CMK (cell line): ENCODE measurements around the gene NUDT21.

Experiments
- DNase-seq: peaks from one replicate; pipeline ENCODE4 v3.0.0-alpha.2; 2010; ENCODE audit warnings: low read depth

The NUDT21 gene

GRCh38 chr16:56462064-56462796 lies 11.1 kb upstream of the NUDT21 start:
- peak; percentile 53 for DNase-seq

GRCh38 chr16:56460101-56460500 lies 9.0 kb upstream of the NUDT21 start:
- DNase-seq, result no peak

- DNase-seq, result no peak
These were observed 6.9 kb upstream of the NUDT21 start for GRCh38 chr16:56457927-56458470.

DNA sequence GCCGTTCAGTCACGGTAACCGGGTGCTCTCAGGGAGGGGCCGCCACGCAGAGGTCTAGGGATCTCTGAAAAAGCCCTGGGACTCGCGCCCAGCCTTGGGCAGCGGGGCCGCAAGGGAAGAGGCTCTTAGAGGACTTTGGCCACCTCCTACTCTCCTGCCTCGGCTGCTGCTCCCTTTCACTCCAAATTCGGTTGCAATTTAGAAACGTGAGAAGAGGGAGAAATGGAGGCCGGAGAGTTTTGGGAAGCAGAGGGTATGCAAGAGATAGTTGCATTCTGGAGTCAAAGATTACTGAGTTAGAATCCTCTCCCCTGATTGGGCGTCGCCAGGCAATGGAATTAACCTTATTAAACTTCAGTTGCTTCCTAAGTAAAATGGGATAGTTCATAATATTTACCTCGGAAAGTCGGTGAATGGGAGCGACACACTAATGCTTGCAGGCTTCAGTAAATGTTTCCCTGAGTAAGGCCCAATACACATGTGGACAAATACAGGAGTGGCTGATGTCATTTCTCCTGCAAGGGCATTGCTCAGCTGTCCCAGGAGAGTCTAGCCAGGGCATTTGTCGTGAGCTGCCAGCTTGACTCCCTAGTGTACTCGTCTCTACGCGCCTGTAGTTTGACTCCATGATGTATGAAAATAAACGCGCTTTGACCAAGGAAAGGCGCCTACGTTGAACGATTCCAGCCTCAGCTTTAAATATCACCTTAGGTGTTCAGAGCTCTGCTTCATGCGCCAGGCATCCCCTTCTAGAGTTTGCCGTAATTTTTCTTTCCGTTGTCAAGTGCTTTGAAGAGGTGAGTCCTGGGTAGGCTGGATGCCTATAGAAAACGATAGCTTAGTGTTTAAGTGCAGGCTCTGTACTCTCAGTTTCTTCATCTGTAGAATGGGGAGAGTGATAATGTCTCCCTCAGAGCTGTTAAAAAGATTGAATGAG lies 889 bp upstream of the NUDT21 start:
- peak; percentile 15 for DNase-seq

DNA sequence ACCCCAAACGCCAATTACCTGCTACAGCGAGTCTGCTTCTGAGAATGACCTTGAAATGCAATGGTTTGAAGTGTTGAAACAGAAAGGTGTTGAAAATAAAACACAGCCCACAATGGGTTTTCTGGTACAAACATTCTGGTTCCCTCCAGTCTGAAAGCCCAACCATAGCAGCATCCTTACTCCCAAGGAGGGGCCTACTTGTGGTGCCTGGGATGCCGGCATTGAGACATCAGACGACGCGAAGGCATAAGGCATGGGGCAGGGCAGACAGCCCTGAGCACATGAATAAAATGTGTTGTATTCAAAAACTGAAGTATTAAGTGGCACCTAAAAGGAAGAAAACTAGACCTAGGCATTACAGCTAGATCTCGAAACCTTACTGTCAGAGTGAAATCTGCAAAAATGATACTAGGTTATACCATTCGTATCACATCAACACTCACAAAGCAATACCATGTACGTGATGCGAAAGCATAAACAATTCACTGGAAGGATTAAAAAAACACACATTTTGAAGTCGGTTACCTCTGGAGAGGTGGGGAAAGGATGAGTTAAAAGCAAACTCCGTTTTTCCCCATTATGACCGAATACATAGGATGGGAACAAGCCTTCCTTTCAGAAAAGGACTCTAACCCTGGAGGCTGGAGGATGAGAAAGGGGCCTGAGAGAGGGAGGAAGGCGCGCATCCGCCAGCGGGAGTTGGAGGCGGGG lies 702 bp downstream of the NUDT21 start:
- DNase-seq, result no peak

DNA sequence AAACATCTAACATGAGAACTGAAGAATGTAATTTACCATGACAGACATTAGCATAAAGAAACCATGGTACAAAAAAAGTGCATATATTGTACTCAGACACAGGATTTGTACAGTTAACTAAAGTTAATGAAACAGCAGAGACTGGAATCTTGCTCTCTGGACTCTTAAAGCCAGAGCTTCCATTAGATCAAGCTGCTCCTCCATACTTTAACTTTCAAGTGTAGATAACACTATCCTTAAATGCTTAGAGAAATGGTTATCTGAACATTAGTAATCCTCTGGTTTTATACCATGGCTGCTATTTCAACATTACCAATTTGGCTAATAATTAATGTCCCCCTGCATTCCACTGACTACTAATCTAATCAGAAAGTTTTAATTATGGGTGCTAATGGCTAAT lies 3.1 kb downstream of the NUDT21 start:
- no peak for DNase-seq

GRCh38 chr16:56447286-56447685 lies 3.8 kb downstream of the NUDT21 start:
- DNase-seq, result no peak

- DNase-seq, result no peak
These were observed 13.1 kb downstream of the NUDT21 start for GRCh38 chr16:56438038-56438437.

DNA sequence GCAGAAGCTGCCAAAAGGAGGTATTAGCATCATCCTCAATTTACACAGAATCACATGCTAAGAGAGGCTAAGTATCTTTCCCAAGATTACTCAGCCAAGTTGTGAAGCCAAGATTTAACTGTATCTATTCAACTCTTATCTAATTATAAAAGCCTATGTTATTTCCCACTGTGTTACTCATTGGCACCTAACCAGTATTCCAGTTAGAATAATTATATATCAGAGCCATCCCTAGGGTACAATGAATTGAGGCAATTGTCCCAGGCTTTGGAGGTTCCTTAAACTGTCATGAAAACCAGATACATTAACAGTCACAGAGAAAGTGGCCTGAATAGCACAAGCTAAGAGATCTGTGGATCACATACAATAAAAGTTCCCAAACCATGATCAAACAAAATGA lies 14.9 kb downstream of the NUDT21 start:
- DNase-seq, result no peak

DNA sequence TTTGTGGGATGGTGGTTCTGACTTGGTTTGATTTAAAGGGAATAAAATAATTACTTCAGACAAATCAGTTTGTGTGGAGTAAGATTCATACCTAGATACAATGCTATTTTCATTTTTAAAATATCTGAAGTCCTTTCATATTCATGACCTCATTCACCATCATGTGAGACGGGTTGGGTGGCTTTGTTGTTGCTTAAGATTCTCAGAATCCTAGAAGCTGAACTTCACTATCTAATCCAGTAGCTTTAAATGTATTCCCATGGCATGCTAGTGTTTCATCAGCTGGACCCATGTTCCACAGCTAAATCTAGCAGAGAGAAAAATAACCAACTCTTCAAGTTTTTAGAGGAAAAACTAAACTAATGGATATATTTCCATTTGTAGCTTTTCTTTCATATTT lies 23.0 kb downstream of the NUDT21 start:
- no peak for DNase-seq

DNA sequence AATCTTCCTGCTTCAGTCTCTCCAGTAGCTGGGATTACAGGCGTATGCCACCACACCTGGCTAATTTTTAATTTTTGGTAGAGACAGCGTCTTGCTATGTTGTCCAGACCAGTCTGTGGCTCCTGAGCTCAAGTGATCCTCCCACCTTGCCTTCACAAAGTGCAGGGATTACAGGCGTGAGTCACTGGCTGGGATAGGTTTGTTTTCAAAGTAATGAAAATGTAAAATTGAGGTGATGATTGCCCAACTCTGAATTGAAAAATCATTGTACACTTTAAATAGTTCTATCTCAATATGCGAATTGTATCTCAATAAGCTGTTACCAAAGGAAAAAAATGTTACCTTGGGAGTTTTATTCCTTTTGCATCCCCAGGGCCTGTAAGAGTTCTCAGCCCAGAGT lies 24.5 kb downstream of the NUDT21 start:
- no peak for DNase-seq

GRCh38 chr16:56425439-56425832 lies 25.7 kb downstream of the NUDT21 start, which contains the start of gene AMFR:
Gene AMFR, minus strand, starts transcription at chr16:56425545. Its CDS starts 218 bp downstream, at chr16:56425327.
- DNase-seq, result peak; percentile 57

DNA sequence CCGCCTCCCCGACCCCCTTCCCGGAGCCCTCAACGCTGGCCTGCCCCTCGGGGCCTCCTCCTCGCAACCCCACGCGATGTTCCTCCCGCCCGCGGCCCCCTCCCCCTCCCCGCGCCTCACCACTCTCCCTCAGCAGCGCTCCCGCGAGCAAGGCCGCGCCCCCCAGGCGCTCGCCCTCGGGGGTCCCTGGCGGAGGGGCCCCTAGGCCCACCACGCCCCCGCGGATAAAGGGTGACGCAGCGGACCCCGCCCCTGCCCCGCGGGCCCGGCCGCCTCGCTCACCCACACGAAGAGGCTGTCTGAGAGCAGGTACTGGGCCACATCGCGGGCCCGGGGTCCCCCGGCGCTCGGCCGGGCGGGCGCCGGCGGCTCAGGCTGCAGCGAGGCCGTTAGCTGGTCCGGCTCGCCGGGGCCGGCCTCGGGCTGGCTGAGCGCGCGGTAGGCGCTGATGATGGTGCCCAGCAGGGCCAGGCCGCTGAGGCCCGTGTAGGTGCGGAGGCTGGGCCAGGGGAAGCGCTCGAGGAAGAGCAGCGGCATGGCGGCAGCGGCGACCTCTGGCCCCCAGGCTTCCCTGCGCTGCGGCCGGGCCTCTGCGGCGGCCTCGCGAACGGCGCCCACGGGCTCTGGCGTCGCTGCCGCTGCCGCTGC lies 26.2 kb downstream of the NUDT21 start:
- DNase-seq, result no peak

DNA sequence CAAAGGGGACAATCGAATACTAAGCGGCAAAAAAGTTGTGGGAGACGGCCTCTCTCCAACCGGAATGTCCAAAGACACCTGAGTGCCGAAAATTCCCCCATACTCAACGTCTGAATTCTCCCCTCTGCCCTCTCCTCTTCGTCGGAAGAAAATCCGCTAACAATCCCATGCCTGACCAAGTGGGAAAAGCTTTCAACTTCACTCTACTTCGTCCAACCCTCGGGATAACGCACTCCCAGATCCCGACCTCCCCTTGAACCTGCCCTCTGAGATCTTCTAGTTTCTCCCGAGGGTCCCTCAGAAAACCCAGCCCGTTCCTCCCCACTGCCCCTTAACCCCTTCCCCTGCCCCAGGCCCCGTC lies 26.7 kb downstream of the NUDT21 start:
- no peak for DNase-seq

- no peak for DNase-seq
These were observed 27.3 kb downstream of the NUDT21 start for GRCh38 chr16:56423584-56424403.

- no peak for DNase-seq
These were observed 28.2 kb downstream of the NUDT21 start for GRCh38 chr16:56422896-56423441.

DNA sequence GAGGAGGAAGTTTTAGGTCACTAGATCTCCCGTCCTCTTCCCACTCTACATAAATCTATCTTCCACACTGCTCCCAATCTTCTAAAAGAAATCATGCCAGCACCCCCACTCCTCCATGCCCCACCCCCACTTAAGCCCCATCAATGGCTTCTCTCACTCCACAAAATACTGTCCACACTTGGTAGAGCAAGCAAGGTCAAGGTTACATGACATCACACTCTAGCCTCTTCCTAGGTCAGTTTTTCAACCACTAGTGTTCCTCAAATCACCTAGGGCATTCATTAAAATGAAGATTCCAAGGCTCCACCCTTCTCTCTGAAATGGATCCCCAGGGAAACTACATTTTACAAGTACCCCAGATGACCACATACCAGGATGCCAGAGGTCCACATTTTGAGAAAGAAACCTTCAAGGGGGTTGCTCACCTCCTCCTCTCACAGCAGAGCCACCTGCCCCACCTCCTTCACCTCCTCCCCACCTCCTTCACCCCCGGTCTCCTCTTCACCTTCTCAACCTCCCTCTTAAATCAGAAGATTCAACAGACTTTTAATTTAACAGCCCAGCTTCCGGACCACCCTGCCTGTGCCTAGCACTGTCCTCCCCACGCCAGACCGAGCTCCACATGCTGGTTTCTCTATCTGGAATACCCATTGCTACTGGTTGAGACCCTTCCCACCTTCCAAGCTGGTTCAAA lies 29.0 kb downstream of the NUDT21 start:
- no peak for DNase-seq

- DNase-seq, result no peak
These were observed 29.8 kb downstream of the NUDT21 start for GRCh38 chr16:56421313-56421712.

DNA sequence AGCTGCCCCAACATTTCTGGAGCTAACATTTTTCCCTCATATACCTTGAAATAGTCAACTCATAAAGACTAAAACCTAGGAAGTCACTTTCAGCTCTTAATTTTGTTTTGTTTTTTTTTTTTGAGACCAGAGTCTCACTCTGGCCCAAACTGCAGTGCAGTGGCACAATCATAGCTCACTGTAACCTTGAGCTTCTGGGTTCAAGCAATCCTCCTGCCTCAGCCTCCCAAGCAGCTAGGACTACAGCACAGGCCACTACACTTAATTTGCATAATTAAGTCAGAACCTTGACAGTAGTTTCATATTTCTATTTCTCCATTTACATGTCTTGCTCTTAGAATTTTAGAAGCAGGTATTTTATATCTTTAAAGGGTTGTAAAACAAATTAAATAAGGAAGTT lies 30.5 kb downstream of the NUDT21 start:
- DNase-seq, result no peak
